ENCODE measurements around the gene CAPN13. TPM values are rescaled to one million over a fixed set of nuclear protein-coding genes. Genes with fewer than 3 reads are reported as not detected.

CAPN13 gene
- total RNA-seq, 1 experiment from 2014 or later, result 5.7 TPM

- Histone ChIP-seq H3K56ac (ENCODE audit: insufficient read length, low read depth, low read length) (no peak overlapping the region), H2AK5ac (ENCODE audit: insufficient read length, low read length) (no peak overlapping the region), H3K9me3 (ENCODE audit: control insufficient read depth, low read depth, low read length) (no peaks in the 10 kb centered on the region), H3K14ac (ENCODE audit: insufficient read depth, low read length) (no peak overlapping the region), H2BK120ac (ENCODE audit: low read depth, low read length, poor library complexity, severe bottlenecking) (no peak overlapping the region), H2BK20ac (ENCODE audit: low read depth, low read length, poor library complexity, severe bottlenecking) (no peak overlapping the region), H3T11ph (ENCODE audit: low read length) (no peak overlapping the region), H3K27me3 (ENCODE audit: insufficient read depth, low read length) (no peaks in the 10 kb centered on the region), H3K79me1 (ENCODE audit: insufficient read depth, low read depth, low read length, poor library complexity, severe bottlenecking) (no peaks in the 10 kb centered on the region), H2AFZ (ENCODE audit: low read length) (no peak overlapping the region), H3K18ac (ENCODE audit: insufficient read length, low read depth, low read length) (no peak overlapping the region), H3K9ac (ENCODE audit: extremely low read depth, insufficient read length, low read length) (no peak overlapping the region), H3K4me2 (ENCODE audit: insufficient read depth, insufficient read length, low read length) (no peak overlapping the region), H3K79me2 (ENCODE audit: insufficient read depth, low read length) (no peaks in the 10 kb centered on the region), H2BK12ac (ENCODE audit: insufficient read length, low read depth, low read length) (no peak overlapping the region), H4K91ac (ENCODE audit: insufficient read length, low read depth, low read length) (no peak overlapping the region), H3K27ac (ENCODE audit: insufficient read length, low read depth, low read length) (no peak overlapping the region), H4K8ac (replicated peaks; ENCODE audit: insufficient read length, low read depth, low read length) (no peak overlapping the region), H3K4ac (ENCODE audit: low read depth, low read length) (no peak overlapping the region), H2BK15ac (ENCODE audit: low read depth, low read length) (no peak overlapping the region), H4K5ac (ENCODE audit: insufficient read length, low read depth, low read length) (no peak overlapping the region), H2BK5ac (ENCODE audit: insufficient read length, low read length) (no peak overlapping the region), H4K20me1 (ENCODE audit: control insufficient read depth, insufficient read depth, insufficient read length) (no peaks in the 10 kb centered on the region), H3K23ac (ENCODE audit: insufficient read length, low read depth, low read length) (no peak overlapping the region), H3K23me2 (ENCODE audit: insufficient read length, low read depth, low read length, poor library complexity, severe bottlenecking) (no peaks in the 10 kb centered on the region), H3K4me1 (ENCODE audit: insufficient read depth, low read length) (no peaks in the 10 kb centered on the region; the same call in 1 of the 2 replicates)
- peaks cover 18 to 29% of the 10 kb centered on the region in 2 experiments for H3K4me1 Mint-ChIP-seq
- H3K27ac Mint-ChIP-seq, result no peak overlapping the region
- peaks cover 8% of the 10 kb centered on the region for H3K27me3 Mint-ChIP-seq (ENCODE audit: low read depth)
- no peaks in the 10 kb centered on the region for H3K36me3 Mint-ChIP-seq (ENCODE audit: insufficient read depth in 1 of 3, low read depth in 3 of 3)
- no peak for DNase-seq
- no peak for TF ChIP-seq CTCF (conservative IDR thresholded peaks at IDR 0.05)
- H3K9me3 Mint-ChIP-seq, result peaks cover 2 to 3% of the 10 kb centered on the region in 2 experiments; a peak in 3 of 5 replicates
- H3K4me3 Mint-ChIP-seq, result no peak overlapping the region
- no CpG with 5 or more reads among the region's 4 CpGs for WGBS (ENCODE audit: extremely low coverage, insufficient read length, low lambda C conversion rate)
These were observed 2.7 kb upstream of the CAPN13 start for GRCh38 chr2:30809938-30810337.
